Panc1 (cell line): ENCODE results near the gene MTCH1. TPM values are rescaled to one million over a fixed set of nuclear protein-coding genes. Genes with fewer than 3 reads are reported as not detected.

ENCODE experiments used
- ATAC-seq: fragments of 200-7000 bp; cut with Tn5 transposase; 2 replicates; pipeline ENCODE4 v1.9.1; 2020; ENCODE audit warnings: mild to moderate bottlenecking, moderate library complexity
- BruUV-seq: library from RNA; stranded (reverse); fragments of 400-500 nt; replicated peaks from 2 replicates; lab custom pipeline; 2021; lab: Mats Ljungman, UMichigan
- CTCF ChIA-PET: fragments of 300-600 bp; sonication (Branson Sonifier 250); formaldehyde crosslinking; loops from one replicate; lab custom pipeline; 2022; ENCODE audit warnings: antibody characterized with exemption; lab: Charles Lee
- POLR2A ChIA-PET: fragments of 300-600 bp; sonication (Branson Sonifier 250); formaldehyde crosslinking; loops from one replicate; lab custom pipeline; 2022; ENCODE audit warnings: antibody characterized with exemption; lab: Charles Lee
- DNase-seq: peaks from one replicate; pipeline ENCODE4 v3.0.0-alpha.2; 2010; ENCODE audit warnings: low read depth, low spot score
- H3K27ac ChIP-seq: 2 replicates; pipeline ENCODE4 v1.5.1; 2011; ENCODE audit warnings: mild to moderate bottlenecking, low read length, inconsistent platforms
- H3K27me3 ChIP-seq: fragments of 200-500 bp; sonication (Bioruptor generic); 2 replicates; pipeline ENCODE4 v1.6.0; 2014; ENCODE audit warnings: low read length, inconsistent platforms; ENCODE audit not compliant: control insufficient read depth, insufficient read depth
- H3K36me3 ChIP-seq: fragments of 200-500 bp; sonication (Bioruptor generic); 2 replicates; pipeline ENCODE4 v1.5.1; 2014; ENCODE audit warnings: inconsistent platforms, mild to moderate bottlenecking, low read length, moderate library complexity; ENCODE audit not compliant: control insufficient read depth, insufficient read depth
- H3K4me1 ChIP-seq: 2 replicates; pipeline ENCODE4 v1.5.1; 2011; ENCODE audit warnings: inconsistent platforms, mild to moderate bottlenecking, low read length, moderate library complexity; ENCODE audit not compliant: control insufficient read depth, insufficient read depth
- H3K4me3 ChIP-seq, 2 experiments: 2 replicates each; pipeline ENCODE4 v1.5.1; 2011 to 2012; ENCODE audit warnings: low read depth in 2 of 2, low read length in 2 of 2, mild to moderate bottlenecking in 2 of 2, inconsistent platforms in 1 of 2, moderate library complexity in 1 of 2
- H3K9me3 ChIP-seq: fragments of 200-500 bp; sonication (Bioruptor generic); 2 replicates; pipeline ENCODE4 v1.5.1; 2014; ENCODE audit warnings: low read depth, mild to moderate bottlenecking, inconsistent platforms, low read length, moderate library complexity; ENCODE audit not compliant: control insufficient read depth, insufficient read depth
- POLR2AphosphoS5 ChIP-seq: IDR thresholded peaks from 2 replicates; pipeline ENCODE4 v1.6.1; 2012; ENCODE audit warnings: mild to moderate bottlenecking, low read depth, low read length, moderate library complexity
- REST ChIP-seq, 2 experiments: IDR thresholded peaks; 2 replicates each; pipeline ENCODE4 v1.6.1; 2011 to 2012; ENCODE audit warnings: low read depth in 2 of 2, control low read depth in 1 of 2, low read length in 1 of 2, mild to moderate bottlenecking in 1 of 2, moderate library complexity in 1 of 2; ENCODE audit not compliant: insufficient read depth in 1 of 2
- SIN3A ChIP-seq: IDR thresholded peaks from 2 replicates; pipeline ENCODE4 v1.6.1; 2012; ENCODE audit warnings: low read depth, mild to moderate bottlenecking, low read length, moderate library complexity, borderline replicate concordance; ENCODE audit not compliant: insufficient read depth
- TCF7L2 ChIP-seq: IDR thresholded peaks from 2 replicates; pipeline ENCODE4 v1.6.1; 2011; ENCODE audit warnings: mild to moderate bottlenecking, low read depth, low read length, inconsistent platforms
- in situ Hi-C: cut with HindIII; loops from 2 replicates; pipeline ENCODE4 v1.10.0; 2016; ENCODE audit warnings: low sequenced_read_pairs, low pct_unique_long_range_greater_than_20kb
- intact Hi-C: fragments of 100-400 bp; cut with micrococcal nuclease; formaldehyde crosslinking; loops from one replicate; pipeline ENCODE4 v1.10.0; 2022; ENCODE audit not compliant: unreplicated experiment
- total RNA-seq: library from RNA; stranded (reverse); gene quantifications from one replicate; pipeline ENCODE4 v1.2.1, GENCODE V29; 2021; ENCODE audit not compliant: unreplicated experiment
- TF ChIP-seq, protein P1 (sequence below): fragments of 450-650 bp; IDR thresholded peaks from 2 replicates; pipeline ENCODE4 v1.5.1; 2017; ENCODE audit warnings: mild to moderate bottlenecking

Gene MTCH1
- total RNA-seq, 1 experiment from 2014 or later = 223 TPM

DNA sequence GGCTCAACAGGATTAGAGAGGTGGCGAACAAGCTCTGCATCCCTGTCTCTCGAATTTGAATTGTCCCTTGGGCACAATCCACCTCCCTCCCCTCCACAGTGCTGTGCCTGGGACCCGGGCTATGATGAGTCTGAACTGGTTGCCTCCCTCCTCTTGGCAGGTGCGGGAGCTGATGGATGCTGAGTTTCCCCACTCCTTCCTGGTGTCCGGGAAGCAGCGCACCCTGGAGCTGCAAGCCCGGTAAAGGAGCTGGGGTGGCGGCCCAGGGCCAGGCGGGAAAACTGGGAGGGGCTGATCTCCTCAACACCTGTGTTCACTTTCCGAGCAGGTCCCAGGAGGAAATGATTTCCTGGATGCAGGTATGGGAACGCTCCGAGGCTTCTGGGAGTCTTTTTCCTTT lies 34.4 kb upstream of the MTCH1 start:
- ATAC-seq (no peak), DNase-seq (no peak)
- in situ Hi-C loops = no loop called here
- H3K36me3 ChIP-seq = no peaks in the 10 kb centered on the region
- BruUV-seq = no TSS peak
- no peaks in the 10 kb centered on the region for H3K27me3 ChIP-seq
- no peak overlapping the region for H3K27ac ChIP-seq
- TF ChIP-seq TCF7L2 (no peak), SIN3A (no peak), REST (IDR thresholded peaks at IDR 0.05; ENCODE audit: insufficient read depth in 1 of 2, low read depth in 2 of 2, low read length in 1 of 2) (no peak), POLR2AphosphoS5 (no peak)
- TF ChIP-seq, protein P1, sequence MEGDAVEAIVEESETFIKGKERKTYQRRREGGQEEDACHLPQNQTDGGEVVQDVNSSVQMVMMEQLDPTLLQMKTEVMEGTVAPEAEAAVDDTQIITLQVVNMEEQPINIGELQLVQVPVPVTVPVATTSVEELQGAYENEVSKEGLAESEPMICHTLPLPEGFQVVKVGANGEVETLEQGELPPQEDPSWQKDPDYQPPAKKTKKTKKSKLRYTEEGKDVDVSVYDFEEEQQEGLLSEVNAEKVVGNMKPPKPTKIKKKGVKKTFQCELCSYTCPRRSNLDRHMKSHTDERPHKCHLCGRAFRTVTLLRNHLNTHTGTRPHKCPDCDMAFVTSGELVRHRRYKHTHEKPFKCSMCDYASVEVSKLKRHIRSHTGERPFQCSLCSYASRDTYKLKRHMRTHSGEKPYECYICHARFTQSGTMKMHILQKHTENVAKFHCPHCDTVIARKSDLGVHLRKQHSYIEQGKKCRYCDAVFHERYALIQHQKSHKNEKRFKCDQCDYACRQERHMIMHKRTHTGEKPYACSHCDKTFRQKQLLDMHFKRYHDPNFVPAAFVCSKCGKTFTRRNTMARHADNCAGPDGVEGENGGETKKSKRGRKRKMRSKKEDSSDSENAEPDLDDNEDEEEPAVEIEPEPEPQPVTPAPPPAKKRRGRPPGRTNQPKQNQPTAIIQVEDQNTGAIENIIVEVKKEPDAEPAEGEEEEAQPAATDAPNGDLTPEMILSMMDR = no peak
- intact Hi-C loops = no loop called here
- peaks cover 25% of the 10 kb centered on the region for H3K4me1 ChIP-seq
- CTCF ChIA-PET = interaction anchor here (0.6 to 3.8 kb wide), 5 partner anchors 145 to 194 kb away, joined by 4 to 72 read pairs (median 5); no protein-coding TSS in a partner anchor
- H3K4me3 ChIP-seq = no peak overlapping the region
- H3K9me3 ChIP-seq = no peaks in the 10 kb centered on the region
- POLR2A ChIA-PET = no interaction called here

DNA sequence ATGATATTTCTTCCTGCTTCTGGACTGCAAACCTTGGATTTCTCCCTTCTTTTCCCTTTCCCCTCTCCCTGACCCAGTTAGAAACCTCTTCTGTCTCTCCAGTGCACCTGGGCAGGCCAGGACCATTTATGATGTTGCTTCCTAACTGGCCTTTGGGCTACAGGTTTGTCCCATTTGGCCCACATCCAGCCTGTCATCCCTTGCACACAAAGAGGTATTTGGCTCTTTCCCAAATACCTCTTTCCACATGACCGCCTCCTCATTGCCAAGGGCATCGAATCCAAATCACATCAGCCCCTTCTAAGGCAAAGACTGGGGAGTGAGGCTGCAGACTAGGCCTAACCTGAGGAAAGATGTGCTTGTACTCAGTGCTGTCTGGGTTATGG lies 33.1 kb upstream of the MTCH1 start:
- POLR2A ChIA-PET = interaction anchor here (0.6 kb wide), 1 partner anchor 19 kb away, joined by 3 read pairs; no protein-coding TSS in a partner anchor
- no peaks in the 10 kb centered on the region for H3K9me3 ChIP-seq
- ATAC-seq (no peak), DNase-seq (no peak)
- H3K4me1 ChIP-seq = peaks cover 18% of the 10 kb centered on the region
- H3K4me3 ChIP-seq = no peak overlapping the region
- intact Hi-C loops = loop anchor here (2.0 kb wide), 1 partner anchor 134 kb away; the partner anchor contains the start of gene C6orf89
- TF ChIP-seq REST (IDR thresholded peaks at IDR 0.05; ENCODE audit: insufficient read depth in 1 of 2, low read depth in 2 of 2, low read length in 1 of 2) = no peak
- TF ChIP-seq, protein P1 = no peak
- no peak for TF ChIP-seq POLR2AphosphoS5
- in situ Hi-C loops = no loop called here
- H3K27me3 ChIP-seq = no peaks in the 10 kb centered on the region
- CTCF ChIA-PET = interaction anchor here (0.8 to 3.8 kb wide), 8 partner anchors 9 to 191 kb away, joined by 3 to 72 read pairs (median 8); partner anchors contain the start of gene C6orf89
- H3K36me3 ChIP-seq = no peaks in the 10 kb centered on the region
- BruUV-seq = no TSS peak
- H3K27ac ChIP-seq = peak overlapping the region; percentile 14
